ENCODE results near the gene DIAPH1.
A peak's percentile ranks its signal among the peaks of the same experiment; 100 is the strongest.

The DIAPH1 gene

DNA sequence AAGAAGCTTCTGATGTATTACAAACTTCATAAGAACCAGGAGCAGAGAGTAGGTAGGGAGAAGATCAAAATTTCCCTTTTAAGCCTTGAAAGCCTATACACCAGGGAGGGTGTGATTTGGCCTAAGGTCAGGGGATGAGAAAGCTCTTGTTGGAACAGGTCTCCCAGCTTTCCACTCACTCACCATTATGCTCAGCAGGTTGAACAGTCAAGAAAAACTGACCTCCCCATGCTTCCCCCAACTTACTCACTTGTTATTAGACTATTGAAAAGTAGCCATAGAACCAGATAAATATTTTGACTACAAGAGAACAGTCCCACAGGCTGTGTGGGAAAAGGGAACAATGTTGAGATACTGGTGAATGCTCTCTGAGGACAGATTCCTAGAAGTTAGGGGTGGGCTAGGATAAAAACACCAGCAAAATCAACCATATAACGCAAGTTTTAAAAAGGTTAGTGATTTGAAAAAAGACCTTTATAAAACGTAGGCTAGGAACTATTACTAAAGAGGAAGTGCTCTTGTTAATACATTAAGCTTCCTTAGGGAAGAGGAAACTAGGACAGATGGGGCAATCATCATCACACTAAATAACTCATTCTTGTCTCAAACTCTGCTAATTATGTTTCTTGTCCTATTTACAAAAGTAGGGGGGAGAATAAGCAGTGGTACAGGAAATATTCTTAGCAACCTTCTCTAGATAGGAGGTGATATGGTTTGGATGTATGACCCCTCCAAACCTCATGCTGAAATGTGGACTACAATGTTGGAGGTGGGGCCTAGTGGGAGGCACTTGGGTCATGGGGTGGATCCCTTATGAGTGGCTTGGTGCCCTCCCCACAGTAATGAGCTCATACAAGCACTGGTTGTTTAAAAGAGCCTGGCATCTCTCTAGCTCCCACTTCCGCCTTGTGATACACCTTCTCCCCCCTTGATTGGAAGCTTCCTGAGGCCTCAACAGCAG is 98.9 kb downstream of the DIAPH1 start:
- no peak for DNase-seq (ENCODE audit: low spot score)

DNA sequence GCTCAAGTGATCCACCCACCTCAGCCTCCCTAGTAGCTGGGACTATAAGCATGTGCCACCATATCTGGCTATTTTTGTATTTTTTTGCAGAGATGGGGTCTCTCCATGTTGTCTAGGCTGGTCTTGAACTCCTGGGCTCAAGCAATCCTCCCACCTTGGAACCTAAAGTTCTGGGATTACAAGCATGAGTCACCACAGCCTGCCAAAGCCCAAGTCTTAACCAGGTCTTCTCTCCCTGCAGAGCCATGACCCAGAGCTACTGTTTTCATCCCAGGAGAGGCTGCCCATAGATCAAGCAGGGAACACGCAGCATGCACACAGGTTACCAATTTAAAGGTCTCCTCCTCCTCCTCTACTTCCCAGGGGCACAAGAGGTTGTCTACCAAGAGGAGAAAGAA is 100.2 kb downstream of the DIAPH1 start:
- no peak for DNase-seq (ENCODE audit: low spot score)

DNA sequence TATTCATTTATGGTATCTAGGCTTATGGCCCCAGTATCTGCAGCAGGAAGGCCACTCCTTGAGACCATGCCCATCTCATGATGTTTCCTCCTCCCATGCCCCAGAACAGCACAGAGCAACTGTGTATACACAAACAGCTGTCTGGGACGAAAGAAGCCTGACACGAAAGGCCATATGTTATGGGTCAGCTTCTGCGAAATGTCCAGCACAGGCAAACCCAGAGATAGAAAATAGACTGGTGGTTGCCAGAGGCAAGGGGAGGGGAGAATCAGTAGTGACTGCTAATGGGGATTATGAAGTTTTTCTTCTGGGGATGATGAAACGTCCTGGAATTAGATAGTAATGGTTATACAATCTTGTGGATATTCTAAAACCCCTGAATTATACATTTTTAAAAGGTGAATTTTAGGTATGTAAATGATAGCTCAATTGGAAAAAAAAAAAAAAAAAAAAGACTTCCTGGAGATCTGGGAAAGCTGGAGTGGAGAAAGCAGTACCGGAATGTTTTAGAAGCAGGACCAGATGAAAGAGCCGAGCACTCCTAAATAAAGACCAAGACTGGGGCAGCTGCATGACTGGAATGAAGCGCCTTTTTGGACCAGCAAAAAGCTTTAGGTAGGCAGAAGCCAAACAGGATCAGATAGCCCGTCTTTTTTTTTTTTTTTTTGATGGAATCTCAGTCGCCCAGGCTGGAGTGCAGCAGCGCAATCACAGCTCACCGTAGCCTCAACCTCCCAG is 100.8 kb downstream of the DIAPH1 start:
- DNase-seq (ENCODE audit: low spot score): peak; percentile 21

DNA sequence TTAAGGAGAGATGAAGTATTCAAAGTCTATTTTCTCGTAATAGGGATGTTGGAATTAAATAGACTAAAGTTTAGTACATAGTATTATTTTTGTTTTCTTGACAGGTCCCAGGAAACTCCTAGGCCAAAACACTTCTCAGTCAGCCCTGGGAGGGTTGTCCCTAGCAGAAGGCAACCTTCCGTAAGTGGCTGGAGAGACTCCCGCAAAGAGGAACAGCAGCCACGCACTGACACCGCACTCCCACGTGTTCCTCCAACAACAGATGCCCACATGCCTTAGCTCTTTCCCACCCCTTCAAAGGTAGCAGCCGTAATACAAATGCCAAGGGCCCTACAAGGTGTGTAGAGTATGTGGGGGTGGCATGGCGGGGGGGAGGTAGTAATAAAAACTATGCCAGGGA is 101.5 kb downstream of the DIAPH1 start:
- DNase-seq (ENCODE audit: low spot score): no peak

- DNase-seq (ENCODE audit: low spot score): peak; percentile 64
Observed at GRCh38 chr5:141516672-141517025, 102.2 kb downstream of the DIAPH1 start.

- no peak for DNase-seq (ENCODE audit: low spot score)
Observed at GRCh38 chr5:141515946-141516671, 102.7 kb downstream of the DIAPH1 start.

- no peak for DNase-seq (ENCODE audit: low spot score)
Observed at GRCh38 chr5:141515141-141515540, 103.7 kb downstream of the DIAPH1 start.

DNA sequence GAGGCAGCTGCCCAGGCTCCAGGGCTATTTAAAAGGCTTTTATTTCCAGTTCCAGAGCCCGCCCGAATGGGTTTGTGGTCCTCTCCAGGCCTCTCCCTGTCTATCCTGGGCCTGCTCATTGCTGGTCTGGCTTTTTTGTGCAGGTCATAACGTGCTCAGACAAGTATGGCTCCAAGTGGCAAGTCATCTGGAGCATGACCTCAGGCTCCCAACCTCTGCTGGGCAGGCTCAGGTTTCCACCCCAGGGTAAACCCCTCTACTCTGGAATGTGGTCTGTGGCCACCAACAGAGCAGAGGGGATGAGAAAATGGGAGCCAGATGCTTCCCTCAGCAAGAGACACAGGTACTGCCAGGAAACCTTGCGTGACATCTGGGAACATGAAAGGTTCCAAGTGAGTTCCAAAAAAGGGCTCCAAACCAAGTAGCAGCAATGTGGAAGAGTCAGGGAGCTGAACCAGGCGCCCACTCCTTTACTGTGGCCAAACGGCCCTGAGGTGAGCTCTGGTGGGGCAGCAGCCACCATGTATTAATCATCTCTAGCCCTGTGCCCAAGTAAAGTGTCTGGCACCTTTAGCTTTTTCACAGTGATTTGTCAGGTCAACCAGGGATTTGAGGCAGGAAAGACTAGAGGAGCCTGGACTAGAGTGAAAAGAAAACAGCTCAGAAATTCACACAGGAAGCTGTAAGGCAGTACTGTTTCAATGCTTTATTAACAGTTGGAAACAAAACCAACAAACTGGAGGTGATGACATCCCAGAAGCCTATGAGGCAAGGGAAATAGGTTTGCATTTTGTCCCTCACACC is 104.3 kb downstream of the DIAPH1 start:
- peak; percentile 63 for DNase-seq (ENCODE audit: low spot score)

GRCh38 chr5:141513627-141514329 is 105.0 kb downstream of the DIAPH1 start:
- DNase-seq (ENCODE audit: low spot score): peak; percentile 76

DNA sequence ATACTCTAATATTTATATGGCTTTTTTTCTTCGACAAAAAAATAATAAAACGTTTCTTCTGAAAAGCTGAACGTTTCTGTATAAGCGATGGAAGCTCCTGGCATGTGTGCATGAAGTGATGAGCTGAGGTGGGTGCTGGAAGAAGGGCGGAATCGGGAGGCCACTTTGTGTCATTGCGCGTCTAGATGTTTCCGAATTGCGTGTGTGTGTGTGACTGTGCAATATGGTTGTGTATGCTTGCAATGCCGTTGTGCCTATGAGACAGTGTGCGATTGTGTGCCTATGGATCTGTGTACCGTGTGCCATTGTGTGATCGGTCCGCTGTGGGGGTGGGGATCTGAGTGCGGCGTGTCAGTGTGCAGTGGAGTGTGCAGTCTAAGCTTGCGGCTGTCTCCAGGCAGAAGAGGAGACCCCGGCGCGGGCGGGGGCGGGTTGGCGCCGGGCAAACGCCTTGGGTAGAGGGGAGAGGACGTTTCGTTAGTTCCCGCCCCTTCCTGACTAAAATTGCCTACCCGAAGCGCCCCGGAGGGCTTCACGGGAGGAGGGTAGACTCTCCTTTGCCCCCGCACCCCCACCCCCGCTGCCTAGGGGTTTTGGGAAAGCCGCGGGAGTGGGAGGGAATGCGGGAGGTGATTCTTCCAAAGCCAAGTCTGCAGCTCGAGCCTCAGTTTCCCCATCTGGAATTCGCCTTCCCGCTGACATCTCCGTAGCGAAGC is 105.7 kb downstream of the DIAPH1 start:
- DNase-seq (ENCODE audit: low spot score): peak; percentile 22

- peak; percentile 74 for DNase-seq (ENCODE audit: low spot score)
Observed at GRCh38 chr5:141512390-141512910, 106.3 kb downstream of the DIAPH1 start.

GRCh38 chr5:141511771-141512325 is 107.0 kb downstream of the DIAPH1 start:
- no peak for DNase-seq (ENCODE audit: low spot score)

DNA sequence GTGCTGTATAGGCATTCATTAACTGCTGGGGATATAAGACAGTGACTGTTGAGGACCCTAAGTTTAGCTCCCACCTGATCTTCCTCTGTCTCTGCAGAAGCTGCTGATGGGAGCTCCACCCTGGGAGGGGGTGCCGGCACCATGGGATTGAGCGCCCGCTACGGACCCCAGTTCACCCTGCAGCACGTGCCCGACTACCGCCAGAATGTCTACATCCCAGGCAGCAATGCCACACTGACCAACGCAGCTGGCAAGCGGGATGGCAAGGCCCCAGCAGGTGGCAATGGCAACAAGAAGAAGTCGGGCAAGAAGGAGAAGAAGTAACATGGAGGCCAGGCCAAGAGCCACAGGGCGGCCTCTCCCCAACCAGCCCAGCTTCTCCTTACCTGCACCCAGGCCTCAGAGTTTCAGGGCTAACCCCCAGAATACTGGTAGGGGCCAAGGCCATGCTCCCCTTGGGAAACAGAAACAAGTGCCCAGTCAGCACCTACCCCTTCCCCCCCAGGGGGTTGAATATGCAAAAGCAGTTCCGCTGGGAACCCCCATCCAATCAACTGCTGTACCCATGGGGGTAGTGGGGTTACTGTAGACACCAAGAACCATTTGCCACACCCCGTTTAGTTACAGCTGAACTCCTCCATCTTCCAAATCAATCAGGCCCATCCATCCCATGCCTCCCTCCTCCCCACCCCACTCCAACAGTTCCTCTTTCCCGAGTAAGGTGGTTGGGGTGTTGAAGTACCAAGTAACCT is 107.8 kb downstream of the DIAPH1 start:
- no peak for DNase-seq (ENCODE audit: low spot score)

DNA sequence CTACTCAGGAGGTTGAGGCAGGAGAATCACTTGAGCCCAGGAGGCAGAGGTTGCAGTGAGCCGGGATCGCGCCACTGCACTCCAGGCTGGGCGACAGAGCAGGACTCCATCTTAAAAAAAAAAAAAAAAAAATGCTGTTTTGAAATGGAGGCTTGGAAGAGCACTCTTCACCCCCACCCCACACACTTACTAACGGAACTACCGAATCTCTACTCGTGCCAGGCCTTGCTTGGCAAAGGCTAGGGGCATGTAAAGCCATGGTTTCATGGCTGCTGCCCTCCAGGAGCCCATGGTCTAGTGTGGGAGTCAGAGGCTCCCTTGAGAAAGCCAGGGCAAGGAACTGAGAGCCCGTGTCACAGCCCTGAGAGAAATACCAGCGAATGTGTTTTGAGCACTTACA is 108.6 kb downstream of the DIAPH1 start:
- DNase-seq (ENCODE audit: low spot score): no peak

- DNase-seq (ENCODE audit: low spot score): peak; percentile 94
Observed at GRCh38 chr5:141508798-141509611, 109.8 kb downstream of the DIAPH1 start.

DNA sequence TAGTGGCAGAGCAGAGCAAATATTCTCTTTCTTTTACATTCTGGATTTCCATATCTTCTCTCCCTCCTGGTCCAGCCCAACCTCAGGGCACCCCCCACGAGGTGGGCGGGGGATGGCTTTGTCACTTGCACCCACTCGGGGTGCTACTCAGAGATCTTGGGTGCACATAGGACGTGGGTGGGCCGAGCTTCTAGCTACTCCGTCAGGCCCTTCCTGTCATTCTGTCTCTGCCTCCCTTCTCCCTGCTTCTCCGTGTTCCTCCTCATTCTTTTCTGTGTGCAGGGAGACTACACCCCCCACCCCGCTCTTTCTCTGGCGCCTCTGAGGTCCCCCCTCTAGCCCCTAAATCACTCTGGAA is 110.4 kb downstream of the DIAPH1 start:
- no peak for DNase-seq (ENCODE audit: low spot score)

DNA sequence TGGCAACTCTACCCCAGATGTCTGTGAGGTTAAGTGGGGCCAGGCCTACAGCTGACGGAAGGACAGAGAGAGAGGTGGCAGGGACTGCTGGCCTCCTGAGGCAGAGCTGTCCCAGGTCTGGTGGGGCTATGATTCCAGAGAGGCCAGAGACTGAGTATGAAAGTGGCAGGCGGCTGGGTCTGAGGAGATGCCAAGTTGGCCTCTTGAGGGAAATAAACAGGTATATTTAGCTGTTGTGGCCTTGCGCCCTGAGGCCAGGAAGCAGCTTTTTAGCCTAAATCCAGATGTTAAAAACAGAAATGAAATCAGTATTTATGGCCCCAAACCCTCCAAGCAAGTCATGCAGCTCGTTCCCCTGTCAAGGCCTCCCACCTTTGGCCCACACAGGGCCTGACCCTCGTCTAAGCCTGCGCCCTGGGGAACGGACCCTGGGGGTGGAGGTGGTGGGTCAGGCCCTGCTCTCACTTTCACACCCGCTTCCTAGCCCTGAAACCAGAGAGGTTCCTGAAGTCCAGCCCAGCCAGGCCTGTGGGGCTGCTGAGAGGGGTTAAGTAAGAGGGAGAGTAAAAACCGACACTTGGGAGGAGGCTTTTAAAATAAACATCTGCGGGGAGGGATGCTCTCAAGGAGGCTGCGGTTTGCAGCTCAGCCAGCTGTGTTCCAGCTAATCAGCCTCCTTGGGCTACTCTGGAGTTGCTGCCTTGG is 111.3 kb downstream of the DIAPH1 start:
- peak; percentile 85 for DNase-seq (ENCODE audit: low spot score)

Measured in GM03348 (cell line).